HEK293 (cell line): ENCODE results near the gene CDH1.

Source experiments
- CTCF ChIA-PET: fragments of 350-600 bp; formaldehyde crosslinking; extraction: SDS; loops from one replicate; lab custom pipeline; 2021; ENCODE audit warnings: antibody characterized with exemption; lab: Yijun Ruan, JAX
- POLR2A ChIA-PET: fragments of 300-600 bp; formaldehyde crosslinking; extraction: SDS; loops from one replicate; lab custom pipeline; 2020; ENCODE audit warnings: antibody characterized with exemption, inconsistent platforms; lab: Yijun Ruan, JAX
- H3K27ac ChIP-seq: fragments of 200-500 bp; sonication (Bioruptor generic); 2 replicates; pipeline ENCODE4 v1.5.1; 2014; ENCODE audit warnings: low read depth, low read length, control low read depth, inconsistent platforms; ENCODE audit errors: extremely low read depth
- H3K36me3 ChIP-seq, 2 experiments: fragments of 200-500 bp in 1 of 2; sonication (Bioruptor generic) in 1 of 2; 1 replicate in 1 of 2; 2 replicates in 1 of 2; pipeline ENCODE4 v1.5.1; 2014 to 2017; ENCODE audit warnings: inconsistent platforms in 2 of 2, low read length in 2 of 2; ENCODE audit not compliant: control insufficient read depth in 2 of 2, insufficient read depth in 1 of 2
- H3K4me1 ChIP-seq: fragments of 200-500 bp; sonication (Bioruptor generic); 2 replicates; pipeline ENCODE4 v1.5.1; 2014; ENCODE audit warnings: mild to moderate bottlenecking, low read length, inconsistent platforms; ENCODE audit not compliant: control insufficient read depth, insufficient read depth
- H3K4me3 ChIP-seq: 2 replicates; pipeline ENCODE4 v1.5.1; 2011; ENCODE audit warnings: low read depth, mild to moderate bottlenecking, control low read depth, low read length, moderate library complexity
- H3K9me3 ChIP-seq: fragments of 200-500 bp; sonication (Bioruptor generic); 2 replicates; pipeline ENCODE4 v1.5.1; 2014; ENCODE audit warnings: low read depth, low read length, inconsistent platforms; ENCODE audit not compliant: control insufficient read depth, insufficient read depth
- BCL6B ChIP-seq: fragments of 450-650 bp; formaldehyde crosslinking; IDR thresholded peaks from 2 replicates; pipeline ENCODE4 v1.5.1; 2017; ENCODE audit warnings: missing biosample characterization, missing genetic modification characterization
- EGR2 ChIP-seq: fragments of 450-650 bp; formaldehyde crosslinking; IDR thresholded peaks from 2 replicates; pipeline ENCODE4 v1.5.1; 2016; ENCODE audit warnings: low read depth, missing biosample characterization, missing genetic modification characterization
- MEIS1 ChIP-seq: sonication (generic); formaldehyde crosslinking; IDR thresholded peaks from 2 replicates; pipeline ENCODE4 v1.8.1; 2022; ENCODE audit warnings: missing genetic modification reagents, mild to moderate bottlenecking, borderline replicate concordance
- PRDM10 ChIP-seq: fragments of 450-650 bp; formaldehyde crosslinking; IDR thresholded peaks from 2 replicates; pipeline ENCODE4 v1.5.1; 2016; ENCODE audit warnings: missing biosample characterization, missing genetic modification characterization
- YY1 ChIP-seq: fragments of 450-650 bp; formaldehyde crosslinking; IDR thresholded peaks from 2 replicates; pipeline ENCODE4 v1.5.1; 2018; ENCODE audit warnings: missing biosample characterization, missing genetic modification characterization
- ZBTB26 ChIP-seq: fragments of 450-650 bp; formaldehyde crosslinking; optimal IDR thresholded peaks from 2 replicates; pipeline ENCODE3; 2016; ENCODE audit warnings: missing biosample characterization, mild to moderate bottlenecking, missing genetic modification characterization
- ZNF138 ChIP-seq: fragments of 450-650 bp; formaldehyde crosslinking; IDR thresholded peaks from 2 replicates; pipeline ENCODE4 v1.5.1; 2016; ENCODE audit warnings: missing biosample characterization, missing genetic modification characterization, borderline replicate concordance
- ZNF169 ChIP-seq: fragments of 450-650 bp; formaldehyde crosslinking; IDR thresholded peaks from 2 replicates; pipeline ENCODE4 v1.5.1; 2016; ENCODE audit warnings: missing biosample characterization, missing genetic modification characterization
- ZNF248 ChIP-seq: fragments of 450-650 bp; formaldehyde crosslinking; IDR thresholded peaks from 2 replicates; pipeline ENCODE4 v1.5.1; 2017; ENCODE audit warnings: missing biosample characterization, missing genetic modification characterization
- ZNF391 ChIP-seq: fragments of 450-650 bp; formaldehyde crosslinking; IDR thresholded peaks from 2 replicates; pipeline ENCODE4 v1.5.1; 2016; ENCODE audit warnings: low read depth, missing biosample characterization, missing genetic modification characterization, borderline replicate concordance
- ZNF404 ChIP-seq: fragments of 450-650 bp; formaldehyde crosslinking; IDR thresholded peaks from 2 replicates; pipeline ENCODE4 v1.5.1; 2017; ENCODE audit warnings: missing biosample characterization, missing genetic modification characterization
- ZNF423 ChIP-seq: fragments of 450-650 bp; formaldehyde crosslinking; IDR thresholded peaks from 2 replicates; pipeline ENCODE4 v1.5.1; 2016; ENCODE audit warnings: missing biosample characterization, missing genetic modification characterization
- ZNF473 ChIP-seq: fragments of 450-650 bp; formaldehyde crosslinking; IDR thresholded peaks from 2 replicates; pipeline ENCODE4 v1.5.1; 2017; ENCODE audit warnings: missing biosample characterization, missing genetic modification characterization
- ZNF488 ChIP-seq: fragments of 450-650 bp; formaldehyde crosslinking; IDR thresholded peaks from 2 replicates; pipeline ENCODE4 v1.5.1; 2016; ENCODE audit warnings: missing biosample characterization, missing genetic modification characterization
- ZNF561 ChIP-seq: fragments of 450-650 bp; IDR thresholded peaks from 2 replicates; pipeline ENCODE4 v1.5.1; 2018; ENCODE audit warnings: missing biosample characterization, missing genetic modification characterization, borderline replicate concordance
- ZNF580 ChIP-seq: fragments of 450-650 bp; formaldehyde crosslinking; IDR thresholded peaks from 2 replicates; pipeline ENCODE4 v1.5.1; 2016; ENCODE audit warnings: missing biosample characterization, missing genetic modification characterization
- ZNF629 ChIP-seq: fragments of 450-650 bp; formaldehyde crosslinking; IDR thresholded peaks from 2 replicates; pipeline ENCODE4 v1.5.1; 2017; ENCODE audit warnings: missing biosample characterization, missing genetic modification characterization
- ZNF670 ChIP-seq: fragments of 450-650 bp; formaldehyde crosslinking; IDR thresholded peaks from 2 replicates; pipeline ENCODE4 v1.5.1; 2016; ENCODE audit warnings: missing biosample characterization, missing genetic modification characterization, low read depth
- ZNF701 ChIP-seq: fragments of 450-650 bp; formaldehyde crosslinking; IDR thresholded peaks from 2 replicates; pipeline ENCODE4 v1.5.1; 2016; ENCODE audit warnings: missing biosample characterization, missing genetic modification characterization
- ZNF830 ChIP-seq: fragments of 450-650 bp; IDR thresholded peaks from 2 replicates; pipeline ENCODE4 v1.5.0; 2018; ENCODE audit warnings: missing biosample characterization, missing genetic modification characterization, low read depth, mild to moderate bottlenecking, moderate library complexity
- ZSCAN30 ChIP-seq: fragments of 450-650 bp; IDR thresholded peaks from 2 replicates; pipeline ENCODE4 v1.5.1; 2018; ENCODE audit warnings: missing biosample characterization, mild to moderate bottlenecking, missing genetic modification characterization, moderate library complexity

The CDH1 gene

GRCh38 chr16:68774982-68775634, 38.0 kb downstream of the CDH1 start:
- no peak for TF ChIP-seq ZSCAN30
- peak; percentile 64 for TF ChIP-seq PRDM10 (tag by site-specific recombination)
- no peak for TF ChIP-seq EGR2
- TF ChIP-seq ZNF423 (tag by site-specific recombination), result no peak
- no peak for TF ChIP-seq ZNF561 (tag by site-specific recombination)
- TF ChIP-seq ZNF701 (tag by site-specific recombination), result no peak
- no peak for TF ChIP-seq ZNF138 (tag by site-specific recombination)
- ChIA-PET POLR2A (no interaction called here), CTCF (interaction anchor here (0.5 kb wide), 1 partner anchor 165 kb away, joined by 4 read pairs; no protein-coding TSS in a partner anchor)
- H3K27ac ChIP-seq, result no peak overlapping the region
- H3K4me3 ChIP-seq, result no peak overlapping the region
- H3K36me3 ChIP-seq, result no peaks in the 10 kb centered on the region
- no peaks in the 10 kb centered on the region for H3K9me3 ChIP-seq
- H3K4me1 ChIP-seq, result no peaks in the 10 kb centered on the region

- Histone ChIP-seq H3K4me3 (no peak overlapping the region), H3K4me1 (no peaks in the 10 kb centered on the region), H3K9me3 (no peaks in the 10 kb centered on the region), H3K27ac (no peak overlapping the region), H3K36me3 (no peaks in the 10 kb centered on the region)
- POLR2A ChIA-PET, result no interaction called here
- CTCF ChIA-PET, result interaction anchor here (1.2 kb wide), 1 partner anchor 256 kb away, joined by 3 read pairs; no protein-coding TSS in a partner anchor
- no peak for TF ChIP-seq ZNF404 (tag by site-specific recombination)
- no peak for TF ChIP-seq ZNF830 (tag by site-specific recombination)
- no peak for TF ChIP-seq ZNF580 (tag by site-specific recombination)
- TF ChIP-seq YY1 (tag by site-specific recombination), result no peak
- TF ChIP-seq ZNF248 (tag by site-specific recombination), result no peak
- TF ChIP-seq ZNF169 (tag by site-specific recombination), result no peak
- TF ChIP-seq ZNF629, result no peak
- TF ChIP-seq MEIS1 (CRISPR knock-in tag), result no peak
- no peak for TF ChIP-seq ZNF670
- no peak for TF ChIP-seq ZNF488 (tag by site-specific recombination)
- TF ChIP-seq ZNF391 (tag by site-specific recombination), result no peak
- no peak for TF ChIP-seq ZNF473 (tag by site-specific recombination)
- TF ChIP-seq BCL6B, result no peak
- no peak for TF ChIP-seq ZBTB26 (tag by site-specific recombination)
Measured at GRCh38 chr16:68776821-68777485, 39.9 kb downstream of the CDH1 start.
